PC-9 (cell line): ENCODE data around the gene MICOS13.

Source experiments
- EZH2 ChIP-seq: fragments of 200-600 bp; sonication (generic); IDR thresholded peaks from 2 replicates; pipeline ENCODE4 v1.8.0; 2017; ENCODE audit warnings: antibody characterized with exemption, low read depth
- TF ChIP-seq, protein P1 (sequence below): fragments of 200-600 bp; sonication (generic); conservative IDR thresholded peaks from 2 replicates; pipeline ENCODE4 v1.6.1; 2017; ENCODE audit warnings: mixed run types, antibody characterized with exemption, mild to moderate bottlenecking, moderate library complexity

DNA sequence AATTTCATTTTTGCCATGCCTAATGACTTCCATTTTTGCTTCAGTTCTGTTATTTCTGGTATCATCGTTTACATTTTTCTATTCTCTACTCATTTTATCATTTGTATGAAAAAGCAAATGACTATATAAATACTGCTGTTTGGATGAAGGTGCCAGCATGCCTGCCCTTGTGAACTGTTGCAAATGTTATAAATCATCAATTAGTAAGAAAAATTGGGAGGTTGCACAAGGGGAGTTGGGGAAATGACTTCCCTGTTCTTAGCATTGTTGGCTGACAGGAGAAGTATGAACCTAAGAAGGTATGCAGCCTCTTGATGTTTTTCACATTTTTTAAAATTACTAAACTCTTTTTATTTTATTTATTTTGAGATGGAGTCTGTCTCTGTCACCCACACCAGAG, 42.3 kb downstream of the MICOS13 start:
- TF ChIP-seq, protein P1, sequence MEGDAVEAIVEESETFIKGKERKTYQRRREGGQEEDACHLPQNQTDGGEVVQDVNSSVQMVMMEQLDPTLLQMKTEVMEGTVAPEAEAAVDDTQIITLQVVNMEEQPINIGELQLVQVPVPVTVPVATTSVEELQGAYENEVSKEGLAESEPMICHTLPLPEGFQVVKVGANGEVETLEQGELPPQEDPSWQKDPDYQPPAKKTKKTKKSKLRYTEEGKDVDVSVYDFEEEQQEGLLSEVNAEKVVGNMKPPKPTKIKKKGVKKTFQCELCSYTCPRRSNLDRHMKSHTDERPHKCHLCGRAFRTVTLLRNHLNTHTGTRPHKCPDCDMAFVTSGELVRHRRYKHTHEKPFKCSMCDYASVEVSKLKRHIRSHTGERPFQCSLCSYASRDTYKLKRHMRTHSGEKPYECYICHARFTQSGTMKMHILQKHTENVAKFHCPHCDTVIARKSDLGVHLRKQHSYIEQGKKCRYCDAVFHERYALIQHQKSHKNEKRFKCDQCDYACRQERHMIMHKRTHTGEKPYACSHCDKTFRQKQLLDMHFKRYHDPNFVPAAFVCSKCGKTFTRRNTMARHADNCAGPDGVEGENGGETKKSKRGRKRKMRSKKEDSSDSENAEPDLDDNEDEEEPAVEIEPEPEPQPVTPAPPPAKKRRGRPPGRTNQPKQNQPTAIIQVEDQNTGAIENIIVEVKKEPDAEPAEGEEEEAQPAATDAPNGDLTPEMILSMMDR = no peak
- no peak for TF ChIP-seq EZH2
